ENCODE results near the gene LRRC51.

- TF ChIP-seq CTCF (conservative IDR thresholded peaks at IDR 0.05; ENCODE audit: low read length) = no peak
- TF ChIP-seq EZH2phosphoT487 (IDR thresholded peaks at IDR 0.05; ENCODE audit: borderline replicate concordance) = no peak
These were observed 2.8 kb downstream of the LRRC51 start for GRCh38 chr11:72083414-72083813.
